PC-3 (cell line): ENCODE measurements around the gene SEMA4C. TPM values are rescaled to one million over a fixed set of nuclear protein-coding genes. Genes with fewer than 3 reads are reported as not detected.

Experiments used
- ATAC-seq: fragments of 200-7000 bp; cut with Tn5 transposase; 2 replicates; pipeline ENCODE4 v1.9.1; 2020; ENCODE audit warnings: mild to moderate bottlenecking, moderate library complexity
- BruUV-seq: library from RNA; stranded (reverse); fragments of 400-500 nt; replicated peaks from 2 replicates; lab custom pipeline; 2021; lab: Mats Ljungman, UMichigan
- CTCF ChIA-PET: fragments of 300-600 bp; sonication (Branson Sonifier 250); formaldehyde crosslinking; loops from one replicate; lab custom pipeline; 2022; ENCODE audit warnings: antibody characterized with exemption; lab: Charles Lee
- POLR2A ChIA-PET: fragments of 300-600 bp; sonication (Branson Sonifier 250); formaldehyde crosslinking; loops from one replicate; lab custom pipeline; 2022; ENCODE audit warnings: antibody characterized with exemption; ENCODE audit not compliant: unreplicated experiment; lab: Charles Lee
- DNase-seq: peaks from one replicate; pipeline ENCODE4 v3.0.0-alpha.2; 2015
- H2AFZ ChIP-seq: fragments of 300-600 bp; sonication (generic); 2 replicates; pipeline ENCODE4 v1.6.0; 2016; ENCODE audit warnings: antibody characterized with exemption, low read length
- H3F3A ChIP-seq: fragments of 300-600 bp; sonication (generic); one replicate; pipeline ENCODE4 v1.6.0; 2017; ENCODE audit warnings: antibody characterized with exemption, low read length, control low read depth, mild to moderate bottlenecking; ENCODE audit not compliant: unreplicated experiment
- H3K27ac ChIP-seq: fragments of 300-600 bp; sonication (generic); 2 replicates; pipeline ENCODE4 v1.5.1; 2016; ENCODE audit warnings: mild to moderate bottlenecking, low read length
- H3K27me3 ChIP-seq: fragments of 300-600 bp; sonication (generic); 2 replicates; pipeline ENCODE4 v1.6.1; 2016; ENCODE audit warnings: low read length, mixed read lengths
- H3K36me3 ChIP-seq: fragments of 300-600 bp; sonication (generic); 2 replicates; pipeline ENCODE4 v1.6.1; 2016; ENCODE audit warnings: low read depth, mixed run types, low read length, mixed read lengths
- H3K4me1 ChIP-seq: fragments of 300-600 bp; sonication (generic); 2 replicates; pipeline ENCODE4 v1.5.1; 2016; ENCODE audit warnings: low read length; ENCODE audit not compliant: insufficient read depth
- H3K4me2 ChIP-seq: fragments of 300-600 bp; sonication (generic); 2 replicates; pipeline ENCODE4 v1.6.0; 2016; ENCODE audit warnings: low read length
- H3K4me3 ChIP-seq: fragments of 300-600 bp; sonication (generic); 2 replicates; pipeline ENCODE4 v1.5.1; 2016; ENCODE audit warnings: mild to moderate bottlenecking, low read length, mixed read lengths
- H3K79me2 ChIP-seq: fragments of 300-600 bp; sonication (generic); 2 replicates; pipeline ENCODE4 v1.6.1; 2017; ENCODE audit warnings: low read length, mixed read lengths
- H3K9ac ChIP-seq: fragments of 300-600 bp; sonication (generic); 2 replicates; pipeline ENCODE4 v1.6.0; 2016; ENCODE audit warnings: mild to moderate bottlenecking, low read length
- H3K9me2 ChIP-seq: fragments of 300-600 bp; sonication (generic); replicated peaks from 2 replicates; pipeline ENCODE4 v1.6.1; 2016; ENCODE audit warnings: mixed run types, low read length, mixed read lengths
- H3K9me3 ChIP-seq: fragments of 300-600 bp; sonication (generic); 2 replicates; pipeline ENCODE4 v1.6.1; 2016; ENCODE audit warnings: low read length, mixed read lengths
- H4K20me1 ChIP-seq: fragments of 300-600 bp; sonication (generic); 2 replicates; pipeline ENCODE4 v1.6.1; 2016; ENCODE audit warnings: low read length, mixed read lengths
- CTCF ChIP-seq: fragments of 300-600 bp; sonication (generic); conservative IDR thresholded peaks from 2 replicates; pipeline ENCODE4 v1.5.1; 2017; ENCODE audit warnings: antibody characterized with exemption, low read depth, mild to moderate bottlenecking, low read length
- EZH2 ChIP-seq: fragments of 300-600 bp; sonication (generic); IDR thresholded peaks from one replicate; pipeline ENCODE4 v1.6.1; 2017; ENCODE audit warnings: antibody characterized with exemption, mild to moderate bottlenecking, low read length; ENCODE audit not compliant: unreplicated experiment
- EZH2phosphoT487 ChIP-seq: fragments of 300-600 bp; sonication (generic); IDR thresholded peaks from 2 replicates; pipeline ENCODE4 v1.6.1; 2018; ENCODE audit warnings: mild to moderate bottlenecking, antibody characterized with exemption, low read length, borderline replicate concordance
- intact Hi-C: fragments of 100-400 bp; cut with micrococcal nuclease; formaldehyde crosslinking; loops from 2 replicates; pipeline ENCODE4 v1.9.0; 2023
- total RNA-seq: library from RNA; depleted of rRNA; stranded (reverse); fragments of >200 nt; gene quantifications from 2 replicates; pipeline ENCODE4 v1.2.3, GENCODE V29; 2014

Gene SEMA4C
- total RNA-seq, 1 experiment from 2014 or later = 20.6 TPM

DNA sequence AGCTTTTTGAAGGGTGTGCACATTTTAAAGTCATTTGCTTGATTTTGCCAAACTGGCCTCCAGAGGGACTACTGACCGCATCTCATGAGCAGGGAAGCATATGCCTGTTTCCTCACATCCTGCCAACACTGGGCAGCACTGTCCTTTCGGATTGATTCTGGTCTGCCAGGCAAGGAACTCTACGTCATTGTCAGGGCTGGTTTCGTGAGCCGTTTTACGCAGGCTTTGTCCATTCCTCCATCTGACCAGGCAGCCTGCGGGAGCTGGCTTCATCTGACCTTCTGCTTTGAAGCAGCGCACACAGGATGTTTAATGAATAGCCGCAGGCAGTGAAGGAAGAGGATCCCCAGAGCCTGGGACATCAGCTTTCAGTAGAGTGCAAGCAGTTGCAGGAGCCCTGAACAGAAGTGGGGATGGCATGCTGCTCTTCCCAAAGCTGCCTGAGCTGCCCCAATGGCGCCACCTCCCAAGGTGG is 46.3 kb upstream of the SEMA4C start:
- Histone ChIP-seq H3K79me2 (no peaks in the 10 kb centered on the region), H3K4me3 (no peak overlapping the region), H3K9me2 (no peaks in the 10 kb centered on the region), H2AFZ (no peak overlapping the region), H3K9me3 (no peaks in the 10 kb centered on the region), H4K20me1 (no peaks in the 10 kb centered on the region), H3F3A (no peaks in the 10 kb centered on the region), H3K27me3 (no peaks in the 10 kb centered on the region), H3K4me1 (peaks cover 20% of the 10 kb centered on the region), H3K36me3 (no peaks in the 10 kb centered on the region), H3K27ac (no peak overlapping the region), H3K9ac (no peak overlapping the region), H3K4me2 (peak overlapping the region; percentile 51; the same call in 1 of the 2 replicates)
- intact Hi-C loops = loop anchor here (5.0 kb wide), 1 partner anchor 59 kb away; the partner anchor contains the start of gene ANKRD39
- TF ChIP-seq EZH2 (no peak), CTCF (peak; percentile 20; the same call in 1 of the 2 replicates), EZH2phosphoT487 (no peak)
- POLR2A ChIA-PET = no interaction called here
- BruUV-seq = TSS peak; percentile 44
- ATAC-seq (no peak), DNase-seq (no peak)
- CTCF ChIA-PET = interaction anchor here (1.1 kb wide), 1 partner anchor 58 kb away, joined by 8 read pairs; the partner anchor contains the start of gene ANKRD39

- ChIA-PET CTCF (no interaction called here), POLR2A (interaction anchor here (0.6 kb wide), 1 partner anchor 98 kb away, joined by 3 read pairs; the partner anchor contains the start of gene CNNM3)
- DNase-seq (peak; percentile 45), ATAC-seq (peak; percentile 60)
- H3K9me3 ChIP-seq = no peaks in the 10 kb centered on the region
- H2AFZ ChIP-seq = no peak overlapping the region
- no peaks in the 10 kb centered on the region for H3F3A ChIP-seq
- H3K9ac ChIP-seq = no peak overlapping the region
- no peaks in the 10 kb centered on the region for H3K79me2 ChIP-seq
- H3K27ac ChIP-seq = no peak overlapping the region
- intact Hi-C loops = no loop called here
- TF ChIP-seq CTCF (no peak), EZH2phosphoT487 (no peak), EZH2 (no peak)
- BruUV-seq = no TSS peak
- no peaks in the 10 kb centered on the region for H3K36me3 ChIP-seq
- no peak overlapping the region for H3K4me3 ChIP-seq
- H3K4me1 ChIP-seq = peaks cover 13% of the 10 kb centered on the region
- no peaks in the 10 kb centered on the region for H3K27me3 ChIP-seq
- H3K9me2 ChIP-seq = no peaks in the 10 kb centered on the region
- no peaks in the 10 kb centered on the region for H4K20me1 ChIP-seq
- peak overlapping the region; percentile 11; the same call in 1 of the 2 replicates for H3K4me2 ChIP-seq
Measured at GRCh38 chr2:96914332-96914731, 44.5 kb upstream of the SEMA4C start.
